ENCODE measurements around the gene PFKFB2.

Gene PFKFB2

GRCh38 chr1:207021876-207022596 is 31.0 kb upstream of the PFKFB2 start:
- DNase-seq (ENCODE audit: low read depth) = no peak

GRCh38 chr1:207022996-207023679 is 29.9 kb upstream of the PFKFB2 start:
- no peak for DNase-seq (ENCODE audit: low read depth)

- no peak for DNase-seq (ENCODE audit: low read depth)
These were observed 28.6 kb upstream of the PFKFB2 start for GRCh38 chr1:207024202-207025145.

- DNase-seq (ENCODE audit: low read depth) = no peak
These were observed 27.8 kb upstream of the PFKFB2 start for GRCh38 chr1:207025146-207025880.

GRCh38 chr1:207026104-207026534 is 27.0 kb upstream of the PFKFB2 start:
- DNase-seq (ENCODE audit: low read depth) = no peak

GRCh38 chr1:207027206-207027777 is 25.8 kb upstream of the PFKFB2 start:
- DNase-seq (ENCODE audit: low read depth) = no peak

GRCh38 chr1:207027921-207028320 is 25.2 kb upstream of the PFKFB2 start:
- DNase-seq (ENCODE audit: low read depth) = no peak

DNA sequence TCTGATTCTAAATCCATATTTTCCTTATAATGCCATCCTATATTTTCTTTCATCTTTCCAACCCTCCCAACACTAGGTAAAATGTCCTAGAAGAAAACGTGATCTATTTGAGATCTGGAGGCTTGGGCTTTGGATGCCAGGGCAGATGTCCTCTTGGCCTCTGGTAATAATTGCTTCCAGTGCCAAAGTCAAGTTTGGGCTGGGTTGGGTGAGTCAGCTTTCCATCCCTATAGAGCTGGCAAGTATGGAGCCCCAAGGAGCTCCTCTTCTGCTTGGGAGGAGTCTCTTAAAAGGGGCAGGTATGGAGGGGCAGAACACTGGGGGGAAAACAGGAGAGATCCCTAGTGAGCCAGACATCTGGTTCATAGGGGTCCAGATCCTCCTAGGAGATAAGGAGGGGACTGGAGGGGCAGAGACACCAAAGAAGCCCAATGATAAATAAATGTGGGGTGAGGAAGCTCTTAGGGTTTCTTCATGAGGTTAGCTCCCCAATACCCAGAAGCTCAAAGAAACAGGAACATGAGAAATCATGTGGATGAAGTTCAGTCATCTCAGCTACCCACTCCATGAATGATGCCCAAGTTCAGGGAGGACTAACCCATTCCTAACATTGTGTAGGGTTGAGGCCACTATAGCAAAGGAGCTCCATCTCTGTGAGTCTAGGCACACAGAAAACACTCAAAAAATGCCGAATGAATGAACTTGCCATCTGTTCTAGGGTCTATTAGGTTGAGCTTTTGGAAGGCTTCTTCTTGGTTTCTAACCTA is 24.0 kb upstream of the PFKFB2 start:
- no peak for DNase-seq (ENCODE audit: low read depth)

GRCh38 chr1:207029701-207030521 is 23.2 kb upstream of the PFKFB2 start:
- DNase-seq (ENCODE audit: low read depth) = no peak

- no peak for DNase-seq (ENCODE audit: low read depth)
These were observed 22.5 kb upstream of the PFKFB2 start for GRCh38 chr1:207030522-207031009.

- DNase-seq (ENCODE audit: low read depth) = no peak
These were observed 22.1 kb upstream of the PFKFB2 start for GRCh38 chr1:207031016-207031415.

GRCh38 chr1:207031632-207032264 is 21.3 kb upstream of the PFKFB2 start:
- DNase-seq (ENCODE audit: low read depth) = no peak

DNA sequence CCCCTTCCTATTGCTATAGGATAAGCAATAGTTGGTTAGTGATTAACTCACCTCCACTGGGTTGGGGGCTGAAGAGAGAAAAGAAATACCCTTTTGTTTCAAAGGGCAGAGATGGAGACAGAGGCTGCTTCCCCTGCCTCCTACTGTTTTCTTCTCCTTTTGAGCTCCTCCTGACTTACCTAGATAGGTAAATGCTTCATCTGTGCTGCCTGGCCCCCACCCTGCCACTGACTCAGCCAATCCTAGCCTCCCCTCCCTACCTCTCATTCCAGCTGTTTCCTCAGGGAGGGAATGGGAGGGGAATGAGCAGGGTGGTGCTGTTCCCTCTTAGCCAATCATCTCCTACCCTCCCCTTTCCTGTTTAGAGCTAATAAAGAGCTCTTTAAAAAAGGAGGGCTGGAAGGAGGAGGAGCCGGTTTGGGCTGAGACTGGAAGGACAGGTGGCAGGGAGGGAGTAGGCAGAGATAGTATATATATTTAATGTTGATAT is 20.5 kb upstream of the PFKFB2 start, which contains the start of gene C1orf116:
TSS of gene C1orf116 (minus strand) at position 229 of the 490 bp plus-strand sequence. CDS start 5,158 bp downstream, outside the sequence.
- no peak for DNase-seq (ENCODE audit: low read depth)

GRCh38 chr1:207033302-207033701 is 19.8 kb upstream of the PFKFB2 start:
- no peak for DNase-seq (ENCODE audit: low read depth)

DNA sequence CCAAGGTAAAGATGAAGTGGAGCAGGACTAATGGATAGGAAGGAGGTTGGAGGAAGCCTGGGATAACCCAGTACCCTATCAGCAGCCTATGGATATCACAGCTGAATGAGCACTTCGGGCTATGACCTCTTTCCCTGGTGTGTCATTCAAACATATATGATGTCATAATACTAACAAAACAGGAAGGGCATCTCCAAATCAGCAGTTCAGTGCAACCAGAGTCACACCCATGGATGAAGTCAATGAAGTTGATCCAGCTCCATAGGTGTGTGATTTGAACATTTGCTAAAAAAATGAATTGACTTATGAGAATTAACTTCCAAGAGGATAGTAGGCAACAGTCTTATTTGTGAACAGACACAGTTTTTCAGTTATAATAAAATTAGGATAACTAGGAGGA is 18.9 kb upstream of the PFKFB2 start:
- no peak for DNase-seq (ENCODE audit: low read depth)

- no peak for DNase-seq (ENCODE audit: low read depth)
These were observed 18.1 kb upstream of the PFKFB2 start for GRCh38 chr1:207034998-207035397.

DNA sequence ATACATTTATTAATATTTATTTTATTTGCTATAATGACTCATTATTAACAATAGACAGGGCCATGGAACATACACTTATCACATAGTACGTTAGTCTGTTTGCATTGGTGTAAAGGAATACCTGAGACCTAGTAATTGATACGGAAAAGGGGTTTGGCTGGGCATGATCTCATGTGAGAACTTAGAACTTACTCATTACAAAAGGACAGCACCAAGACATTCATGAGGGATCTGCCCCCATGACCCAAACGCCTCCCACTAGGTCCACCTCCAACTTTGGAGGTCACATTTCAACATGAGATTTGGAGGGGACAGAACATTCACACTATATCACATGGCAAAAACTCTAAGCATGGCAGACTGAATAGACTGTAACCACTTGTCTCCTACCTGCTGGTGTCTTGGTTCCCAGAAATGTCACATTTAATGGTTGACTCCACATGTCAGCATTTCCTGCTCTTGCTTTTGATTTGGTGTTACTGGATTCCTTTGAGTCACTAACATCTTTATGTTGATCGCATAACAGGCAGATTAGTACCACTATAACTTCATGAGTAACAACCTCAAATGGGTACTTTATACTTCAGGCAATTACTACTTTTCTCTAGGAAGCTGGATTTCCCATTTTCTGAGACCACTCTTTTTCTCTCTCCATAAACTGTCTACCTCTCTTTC is 17.1 kb upstream of the PFKFB2 start:
- no peak for DNase-seq (ENCODE audit: low read depth)

GRCh38 chr1:207036865-207037264 is 16.2 kb upstream of the PFKFB2 start:
- no peak for DNase-seq (ENCODE audit: low read depth)
